GM18907 (cell line): ENCODE data around the gene CYP4B1.

Source experiments
- ATAC-seq: cut with Tn5 transposase; IDR thresholded peaks from one replicate; pipeline ENCODE4 v1.9.1; 2021; ENCODE audit warnings: mild to moderate bottlenecking, moderate library complexity; ENCODE audit not compliant: unreplicated experiment

CYP4B1 gene

DNA sequence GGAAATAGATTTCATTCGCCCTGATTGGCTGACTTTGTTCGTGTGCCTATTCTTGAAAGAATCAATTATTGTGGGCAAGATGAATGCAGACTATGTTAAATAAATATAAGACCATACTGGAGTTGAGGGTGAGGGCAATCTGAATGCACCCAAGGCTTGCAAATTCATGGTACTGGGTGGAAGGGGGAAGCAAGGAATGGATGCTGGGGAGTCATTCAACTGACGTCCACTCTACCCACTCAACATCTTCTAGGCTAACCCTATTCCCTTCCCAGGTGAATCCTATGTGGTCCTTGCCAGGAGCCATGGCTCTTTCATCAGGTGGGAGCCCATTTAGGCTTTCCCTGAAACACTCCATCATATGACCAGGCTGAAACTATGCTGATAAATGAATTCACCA is 5.7 kb upstream of the CYP4B1 start:
- no peak for ATAC-seq

GRCh38 chr1:46797696-46798470 is 963 bp upstream of the CYP4B1 start:
- no peak for ATAC-seq

- no peak for ATAC-seq
These were observed 1.9 kb downstream of the CYP4B1 start for GRCh38 chr1:46800742-46801141.

- ATAC-seq = no peak
These were observed 2.6 kb downstream of the CYP4B1 start for GRCh38 chr1:46801323-46802055.

- ATAC-seq = no peak
These were observed 3.2 kb downstream of the CYP4B1 start for GRCh38 chr1:46802081-46802480.

DNA sequence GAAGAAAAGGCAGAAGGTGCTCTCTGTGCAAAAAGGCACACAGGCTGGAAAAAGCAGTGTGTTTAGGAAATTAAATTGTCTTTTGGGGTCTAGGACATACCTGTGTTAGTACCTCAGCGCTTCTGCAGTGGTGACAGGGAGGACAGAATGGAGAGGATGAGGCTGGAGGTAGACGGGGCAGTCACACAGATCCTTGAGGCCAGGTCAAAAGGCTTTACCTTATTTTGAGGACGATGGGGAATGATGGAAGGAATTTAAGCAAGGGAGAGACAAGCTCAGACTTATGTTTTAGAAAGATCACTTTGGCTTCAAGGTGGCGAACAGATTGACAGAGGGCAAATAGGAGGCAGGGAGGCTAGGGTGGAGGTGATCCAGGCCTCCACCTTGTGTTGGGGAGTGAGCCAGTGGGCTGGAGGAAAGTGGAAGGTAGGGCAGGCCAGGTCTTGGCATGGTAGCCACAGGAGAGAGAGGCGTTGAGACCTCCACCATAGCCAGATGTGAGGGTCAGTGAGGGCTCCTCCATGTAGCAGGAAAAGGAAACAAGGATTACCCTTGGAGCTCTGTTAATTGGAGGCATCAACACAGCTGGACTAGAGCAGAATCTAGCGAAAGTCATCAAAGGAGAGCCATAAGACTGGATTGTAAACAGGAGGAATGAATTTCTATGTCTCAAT is 4.2 kb downstream of the CYP4B1 start:
- no peak for ATAC-seq

DNA sequence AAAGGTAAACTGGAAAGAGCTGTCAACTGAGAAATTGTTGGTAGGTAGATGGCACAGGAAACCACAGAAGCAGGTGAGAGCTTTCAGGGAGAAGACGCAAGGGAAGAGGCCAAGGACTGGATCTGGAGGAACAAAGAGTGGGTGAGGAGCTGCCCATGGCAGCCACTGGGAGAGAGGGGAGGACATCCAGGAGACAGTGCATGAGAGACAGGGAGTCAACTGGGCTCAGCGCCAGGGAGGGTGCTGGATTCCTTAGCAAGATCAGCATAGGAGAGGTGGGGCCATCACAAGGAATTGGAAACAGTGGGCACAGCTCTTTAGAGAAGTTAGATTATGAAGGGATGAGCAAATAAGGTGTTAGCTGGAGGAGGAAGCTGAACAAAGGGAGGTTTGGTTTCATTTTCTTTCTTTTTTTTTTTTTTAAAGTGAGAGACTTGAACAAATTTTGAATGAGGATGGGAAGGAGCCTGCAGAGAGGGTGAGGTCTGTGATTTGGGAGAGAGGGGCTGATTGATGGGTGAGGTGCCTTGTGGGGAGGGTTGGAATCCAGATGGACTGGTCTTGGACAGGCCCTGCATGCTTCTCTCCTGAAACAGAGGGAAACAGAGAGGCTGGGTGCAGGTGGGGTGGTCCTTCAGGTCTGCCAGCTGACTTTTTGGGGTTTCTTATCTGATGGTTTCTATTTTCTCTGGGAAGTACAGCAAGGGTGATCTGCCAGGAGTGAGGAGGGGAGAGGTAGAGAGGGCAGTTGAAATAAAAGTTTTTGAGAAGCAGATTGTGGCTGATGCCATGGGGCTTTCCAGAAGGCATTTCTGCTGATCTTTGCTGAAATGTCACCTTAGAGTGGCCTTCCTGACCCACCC is 5.4 kb downstream of the CYP4B1 start:
- ATAC-seq = no peak

- ATAC-seq = no peak
These were observed 6.1 kb downstream of the CYP4B1 start for GRCh38 chr1:46804926-46805325.

DNA sequence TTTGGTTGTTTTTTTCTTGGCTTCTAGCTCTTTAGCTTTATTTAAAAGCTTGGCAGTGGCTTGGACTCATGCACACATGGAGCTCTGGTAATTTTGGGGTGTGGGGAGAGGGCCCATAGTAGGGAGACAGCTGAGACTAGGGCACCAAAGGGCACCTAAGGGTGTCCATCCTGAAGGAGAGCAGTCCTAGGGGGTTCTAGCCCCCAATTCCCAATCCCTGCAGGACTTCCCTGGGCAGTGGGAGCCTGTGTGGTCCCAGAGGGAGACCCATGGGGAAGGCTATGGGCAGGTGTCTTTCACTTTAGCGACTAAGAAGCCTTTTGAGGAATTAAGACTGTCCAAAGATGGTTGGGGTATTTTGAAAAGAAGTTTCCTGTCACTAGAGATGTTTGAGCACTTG is 6.9 kb downstream of the CYP4B1 start:
- no peak for ATAC-seq

GRCh38 chr1:46806196-46807020 is 7.6 kb downstream of the CYP4B1 start:
- ATAC-seq = no peak

DNA sequence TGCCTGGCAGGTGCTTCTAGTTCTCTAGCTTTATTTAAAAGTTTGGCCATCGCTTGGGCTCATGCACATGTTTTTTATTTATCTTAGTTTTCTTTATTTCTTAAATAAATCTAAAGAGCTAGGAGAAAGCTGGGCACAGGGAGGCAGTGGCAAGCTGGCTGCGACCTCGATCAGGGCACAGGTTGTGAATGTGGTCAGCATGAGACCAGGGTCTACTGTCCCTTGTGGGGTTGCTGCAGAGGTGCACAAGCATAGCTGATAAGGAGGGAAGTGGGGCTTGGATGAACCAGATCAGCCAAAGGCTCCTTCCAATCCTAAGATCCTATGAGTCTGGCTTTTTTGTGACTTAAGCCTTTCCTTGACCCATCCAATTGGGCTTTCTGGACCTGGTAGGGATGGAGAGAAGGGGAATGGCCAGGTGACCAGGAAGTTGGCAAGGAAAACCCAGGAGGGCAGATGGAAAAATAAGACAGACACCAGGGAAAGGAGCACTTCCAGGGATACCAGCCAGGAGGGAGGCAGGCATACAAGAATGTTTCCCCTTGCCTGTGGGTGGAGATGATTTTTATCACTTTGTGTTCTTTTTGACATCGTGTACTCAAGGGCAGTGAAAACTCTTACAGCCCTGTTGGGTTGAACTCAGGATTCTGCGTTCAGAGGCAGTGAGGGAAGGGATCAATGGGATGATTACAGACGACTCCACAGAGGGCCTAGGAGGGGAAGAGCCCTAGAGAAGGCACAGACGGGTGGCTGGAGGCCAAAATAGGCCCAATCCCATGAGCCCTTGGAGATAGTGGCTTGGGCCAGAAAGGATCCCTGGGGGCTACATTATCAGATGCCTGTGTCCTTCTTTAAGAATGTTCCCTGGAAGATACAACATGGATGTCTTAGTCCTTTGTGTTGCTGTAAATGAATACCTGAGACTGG is 8.5 kb downstream of the CYP4B1 start:
- ATAC-seq = no peak

DNA sequence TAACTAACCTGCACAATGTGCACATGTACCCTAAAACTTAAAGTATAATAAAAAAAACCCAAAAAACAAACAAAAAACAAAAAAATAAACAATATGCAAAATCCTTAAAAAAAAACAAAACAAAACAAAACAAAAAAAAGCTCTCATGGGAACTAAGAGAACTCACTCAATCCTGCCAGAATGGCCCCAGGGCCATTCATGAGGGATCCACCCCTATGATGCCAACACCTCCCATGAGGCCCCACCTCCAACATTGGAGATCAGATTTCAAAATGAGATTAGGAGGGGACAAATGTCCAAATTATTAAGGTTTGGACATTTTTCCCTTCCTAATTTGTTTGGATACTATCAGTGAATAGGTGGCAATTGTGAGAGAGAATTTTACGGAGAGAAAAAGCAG is 10.2 kb downstream of the CYP4B1 start:
- ATAC-seq = no peak

GRCh38 chr1:46809904-46810303 is 11.1 kb downstream of the CYP4B1 start:
- ATAC-seq = no peak

DNA sequence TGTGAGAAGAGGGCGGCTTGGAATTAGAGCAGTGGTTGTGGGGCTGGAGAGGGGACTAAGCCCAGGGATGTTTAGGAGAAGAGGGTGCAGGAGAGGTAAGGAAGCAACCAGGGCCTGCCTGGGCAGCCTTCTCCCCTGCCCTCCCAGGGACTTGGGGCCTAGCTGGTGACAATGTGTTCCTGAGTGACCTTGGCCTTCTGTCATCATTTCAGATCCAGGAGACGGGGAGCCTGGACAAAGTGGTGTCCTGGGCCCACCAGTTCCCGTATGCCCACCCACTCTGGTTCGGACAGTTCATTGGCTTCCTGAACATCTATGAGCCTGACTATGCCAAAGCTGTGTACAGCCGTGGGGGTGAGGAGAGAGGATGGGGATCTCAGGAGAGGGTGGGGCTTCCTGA is 11.8 kb downstream of the CYP4B1 start:
- no peak for ATAC-seq

DNA sequence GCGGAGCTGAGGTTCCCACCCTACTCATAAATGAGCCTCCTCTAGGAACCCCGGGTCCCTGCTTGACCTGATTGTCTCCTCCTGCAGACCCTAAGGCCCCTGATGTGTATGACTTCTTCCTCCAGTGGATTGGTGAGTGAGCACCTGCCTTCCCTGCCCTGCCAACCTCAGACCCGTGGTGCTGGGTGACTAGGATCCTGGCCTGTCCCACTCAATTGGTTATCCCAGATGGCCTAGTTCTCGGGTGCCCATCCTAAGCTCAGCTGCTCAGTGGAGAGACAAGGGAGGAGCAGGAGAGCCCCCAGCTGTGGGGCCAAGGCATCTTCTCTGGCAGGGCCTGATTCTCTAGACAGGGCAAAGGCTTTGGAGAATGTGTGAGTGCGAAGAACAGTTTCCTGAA is 12.2 kb downstream of the CYP4B1 start:
- ATAC-seq = no peak

- ATAC-seq = no peak
These were observed 13.5 kb downstream of the CYP4B1 start for GRCh38 chr1:46812065-46812963.

DNA sequence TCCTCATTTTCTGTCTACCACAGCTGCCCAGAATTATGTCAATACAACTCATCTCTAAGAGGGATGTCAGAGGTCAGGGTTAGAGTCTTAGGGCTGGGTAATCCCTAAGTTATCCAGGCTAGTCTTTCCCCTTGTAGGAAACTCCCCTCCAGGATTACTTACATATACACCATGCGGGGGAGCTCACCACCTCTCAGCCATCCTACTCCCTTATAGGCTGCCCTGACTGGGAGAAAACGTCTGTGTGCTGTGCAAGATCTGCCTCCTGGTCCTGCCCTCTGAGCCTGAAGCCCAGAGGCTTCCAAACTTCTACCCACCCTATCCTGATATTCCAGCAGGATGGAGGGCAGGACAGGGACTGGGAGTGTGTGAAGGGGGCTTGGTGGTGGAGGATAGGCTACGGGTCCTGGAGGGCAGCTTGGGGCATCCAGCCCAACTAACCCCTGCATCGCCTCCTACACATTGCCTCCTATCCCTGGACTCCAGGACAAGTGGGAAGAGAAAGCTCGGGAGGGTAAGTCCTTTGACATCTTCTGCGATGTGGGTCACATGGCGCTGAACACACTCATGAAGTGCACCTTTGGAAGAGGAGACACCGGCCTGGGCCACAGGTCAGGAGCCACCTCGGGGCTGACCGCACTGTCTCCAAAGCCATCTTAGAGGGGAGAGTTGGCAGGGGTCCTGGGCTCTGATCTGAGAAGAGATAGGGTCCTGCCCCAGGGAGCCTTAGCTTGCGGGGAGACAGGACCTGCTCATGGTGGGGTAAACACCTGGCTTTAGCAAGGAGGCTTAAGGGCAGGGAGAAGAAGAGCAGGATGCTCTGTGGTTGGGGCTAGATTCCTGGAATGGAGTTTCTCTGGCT is 14.4 kb downstream of the CYP4B1 start:
- ATAC-seq = no peak
